NCI-H1048 (cell line): ENCODE data around the gene HOXD11.

Experiments
- DNase-seq: peaks from one replicate; lab custom pipeline; 2025; lab: John Stamatoyannopoulos, UW

Gene HOXD11

GRCh38 chr2:176132205-176133171 is 25.4 kb downstream of the HOXD11 start:
- DNase-seq, result no peak

DNA sequence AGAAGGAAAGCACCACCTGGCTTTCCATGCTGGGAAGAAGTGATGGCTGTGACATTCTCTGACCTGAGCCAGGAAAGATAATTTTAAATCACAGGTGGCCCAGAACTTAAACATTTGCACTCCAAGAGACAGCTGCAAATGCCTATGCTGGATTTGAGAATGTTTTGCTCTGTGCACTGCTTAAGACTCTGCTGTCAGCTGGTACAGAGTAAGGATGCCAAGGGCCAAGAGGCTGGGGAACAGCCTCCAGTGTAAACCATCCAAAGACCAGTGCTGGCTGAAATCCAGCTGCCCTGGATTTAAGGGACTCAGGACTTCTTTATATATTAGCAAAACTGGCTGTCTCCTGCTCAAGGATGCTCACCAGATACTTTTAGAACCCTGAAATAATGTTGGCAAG is 26.3 kb downstream of the HOXD11 start:
- DNase-seq, result no peak

- no peak for DNase-seq
Measured at GRCh38 chr2:176134035-176134434, 27.0 kb downstream of the HOXD11 start.

- DNase-seq, result no peak
Measured at GRCh38 chr2:176135035-176135440, 28.0 kb downstream of the HOXD11 start.

DNA sequence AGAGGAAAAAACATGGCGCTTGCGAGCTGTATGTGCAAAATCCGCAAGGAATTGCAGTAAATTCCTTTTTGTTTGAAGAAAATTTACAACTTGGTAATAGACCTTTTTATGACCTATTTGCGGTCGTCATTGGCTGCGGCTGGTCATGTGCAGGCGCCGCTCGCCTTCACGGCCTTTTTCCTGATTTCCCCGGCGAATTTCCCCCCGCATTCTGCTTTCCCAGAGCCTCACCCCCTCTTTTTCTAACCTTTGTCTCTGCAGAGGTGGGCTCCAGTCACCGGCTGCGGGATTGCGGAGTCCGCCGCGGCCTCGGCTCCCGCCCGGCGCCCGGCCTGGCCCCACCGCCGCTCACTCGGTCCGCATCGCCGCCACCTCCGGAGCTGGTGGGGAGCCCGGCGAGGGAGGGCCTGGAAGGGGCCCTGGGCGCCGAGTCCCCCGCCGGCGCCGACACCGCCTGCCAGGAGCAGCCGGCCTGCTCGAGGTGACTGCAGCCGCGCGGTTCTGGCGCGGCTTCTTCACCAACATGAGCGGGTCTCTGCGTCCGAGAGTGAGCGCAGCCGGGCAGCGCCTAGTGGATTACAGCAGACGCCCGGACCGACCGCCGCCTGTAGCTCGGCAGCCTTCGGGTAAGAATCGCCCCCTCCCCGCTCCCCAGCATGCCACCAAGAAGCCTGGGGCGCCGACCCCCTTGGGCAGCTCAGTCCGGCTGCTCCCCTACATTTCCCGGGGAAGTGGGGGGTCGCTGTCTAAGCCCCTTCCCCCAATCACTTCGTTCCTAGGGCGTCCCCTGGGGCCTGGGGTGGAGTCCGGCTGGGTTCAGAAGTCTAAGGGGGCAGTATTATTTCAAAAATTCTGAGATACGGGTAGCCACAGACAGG is 29.5 kb downstream of the HOXD11 start:
- no peak for DNase-seq

DNA sequence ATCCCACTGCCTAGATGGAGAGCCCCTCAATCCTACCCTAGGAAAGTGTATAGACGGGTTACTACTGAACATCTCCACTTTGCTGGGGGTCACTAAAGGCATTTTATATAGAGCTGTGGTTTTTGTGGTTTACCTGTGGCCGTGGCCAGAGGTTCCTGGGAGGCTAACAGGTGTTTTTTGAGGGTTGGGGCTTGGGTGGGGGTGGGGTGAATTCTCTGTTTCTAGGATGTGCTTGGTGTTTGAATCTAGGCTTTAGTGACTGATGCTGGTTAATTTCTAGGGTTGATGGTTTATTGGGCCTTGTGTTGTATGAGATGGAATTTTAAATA is 30.1 kb downstream of the HOXD11 start:
- DNase-seq, result no peak

DNA sequence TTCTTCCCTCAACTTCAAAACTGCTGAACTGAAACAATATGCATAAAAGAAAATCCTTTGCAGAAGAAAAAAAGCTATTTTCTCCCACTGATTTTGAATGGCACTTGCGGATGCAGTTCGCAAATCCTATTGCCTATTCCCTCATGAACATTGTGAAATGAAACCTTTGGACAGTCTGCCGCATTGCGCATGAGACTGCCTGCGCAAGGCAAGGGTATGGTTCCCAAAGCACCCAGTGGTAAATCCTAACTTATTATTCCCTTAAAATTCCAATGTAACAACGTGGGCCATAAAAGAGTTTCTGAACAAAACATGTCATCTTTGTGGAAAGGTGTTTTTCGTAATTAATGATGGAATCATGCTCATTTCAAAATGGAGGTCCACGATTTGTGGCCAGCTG is 30.8 kb downstream of the HOXD11 start:
- DNase-seq, result no peak

DNA sequence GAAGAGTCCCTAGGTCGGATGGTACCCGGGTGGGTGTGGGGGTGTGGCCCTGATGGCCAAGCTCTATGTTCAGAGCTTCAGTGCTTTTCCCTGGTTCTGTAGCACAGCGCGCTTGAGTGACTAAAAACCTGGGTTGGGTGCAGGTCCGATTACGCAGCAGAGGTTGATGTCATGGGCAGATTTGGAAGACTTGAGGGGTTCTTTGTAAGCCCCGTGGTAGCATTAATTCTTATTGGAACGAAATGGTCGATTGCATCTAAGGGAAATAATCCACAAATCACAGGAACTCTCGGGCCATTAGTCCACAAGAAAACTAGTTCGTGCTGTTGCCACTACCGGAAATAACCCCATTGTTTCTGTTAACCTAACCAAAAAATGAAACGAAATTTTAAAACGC is 31.4 kb downstream of the HOXD11 start:
- no peak for DNase-seq

DNA sequence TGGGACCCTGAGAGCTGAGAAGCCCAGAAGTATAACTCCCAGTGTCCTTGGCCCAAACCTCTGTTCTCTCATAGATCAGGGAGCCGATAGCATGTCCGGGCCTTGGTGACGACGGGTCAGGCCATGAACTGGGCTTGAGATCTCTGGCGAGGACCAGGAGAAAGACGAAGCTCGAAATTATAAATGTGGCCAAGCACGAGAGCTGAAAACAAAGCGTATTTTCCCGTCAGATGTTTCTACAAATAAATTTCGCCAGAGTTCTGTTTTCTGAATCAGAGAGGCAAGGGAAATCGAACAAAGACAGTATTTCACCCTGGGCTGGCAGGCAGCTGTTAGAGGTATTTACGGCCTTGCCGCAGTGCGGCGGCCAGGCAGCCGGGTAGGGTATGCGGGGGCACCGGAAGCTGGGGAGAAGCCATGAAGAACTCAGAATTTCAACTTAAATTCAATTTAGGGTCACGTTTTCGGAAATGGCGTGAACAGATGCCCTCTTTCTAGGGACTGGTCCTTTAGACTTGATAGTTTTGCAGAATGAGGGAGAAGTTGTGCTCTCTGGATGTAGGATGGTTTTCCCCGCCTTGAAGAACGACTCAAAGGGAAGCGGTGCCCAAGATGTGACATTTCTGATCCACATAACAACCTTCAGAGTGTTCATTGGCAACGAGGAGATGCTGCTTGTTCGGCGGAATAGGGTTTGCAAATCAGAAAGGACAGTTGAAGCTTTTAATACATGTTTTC is 32.0 kb downstream of the HOXD11 start:
- DNase-seq, result no peak

DNA sequence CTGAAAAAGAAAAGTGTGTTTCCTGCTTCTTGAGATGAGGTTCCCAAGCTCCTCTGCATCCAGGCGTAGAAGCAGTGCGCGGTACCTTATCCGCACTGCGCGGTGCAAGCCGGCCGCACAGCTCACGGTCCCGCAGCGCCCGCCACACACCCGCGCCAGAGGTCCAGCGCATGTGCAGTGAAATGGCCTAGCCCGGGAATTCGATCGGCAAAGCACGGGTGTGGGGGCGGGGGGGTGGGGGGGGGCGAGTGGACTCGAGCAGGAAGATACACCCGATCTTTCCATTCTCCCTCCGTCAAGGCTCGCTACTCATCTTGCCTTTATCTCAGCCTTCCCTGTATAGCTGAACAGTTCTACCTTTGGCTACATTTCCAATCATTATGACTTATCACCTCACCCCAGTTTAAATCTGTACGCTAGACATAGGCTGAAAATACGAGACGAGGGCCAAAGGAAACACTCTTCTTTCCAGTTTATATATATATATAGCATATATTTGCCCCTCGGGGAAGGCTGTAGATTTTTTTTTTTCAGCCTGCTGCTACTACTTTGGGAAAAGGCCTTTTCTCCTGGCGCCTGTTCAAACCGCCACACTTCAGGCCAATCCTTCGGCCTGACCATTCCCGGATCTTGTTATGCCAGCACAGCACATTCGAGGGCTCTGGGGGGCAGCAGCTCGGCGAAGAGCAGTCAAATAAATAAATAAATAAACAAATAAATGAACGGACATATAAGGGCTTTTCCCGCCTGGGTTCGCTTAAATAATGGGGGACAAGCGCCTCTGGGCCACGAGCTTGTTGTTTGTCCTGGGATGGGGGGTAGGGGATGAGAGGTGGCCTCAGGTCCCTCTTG is 32.8 kb downstream of the HOXD11 start:
- DNase-seq, result no peak

- peak; percentile 53 for DNase-seq
Measured at GRCh38 chr2:176140513-176141317, 33.6 kb downstream of the HOXD11 start.

- DNase-seq, result no peak
Measured at GRCh38 chr2:176142281-176142680, 35.2 kb downstream of the HOXD11 start.

- no peak for DNase-seq
Measured at GRCh38 chr2:176145085-176145969, 38.2 kb downstream of the HOXD11 start.

DNA sequence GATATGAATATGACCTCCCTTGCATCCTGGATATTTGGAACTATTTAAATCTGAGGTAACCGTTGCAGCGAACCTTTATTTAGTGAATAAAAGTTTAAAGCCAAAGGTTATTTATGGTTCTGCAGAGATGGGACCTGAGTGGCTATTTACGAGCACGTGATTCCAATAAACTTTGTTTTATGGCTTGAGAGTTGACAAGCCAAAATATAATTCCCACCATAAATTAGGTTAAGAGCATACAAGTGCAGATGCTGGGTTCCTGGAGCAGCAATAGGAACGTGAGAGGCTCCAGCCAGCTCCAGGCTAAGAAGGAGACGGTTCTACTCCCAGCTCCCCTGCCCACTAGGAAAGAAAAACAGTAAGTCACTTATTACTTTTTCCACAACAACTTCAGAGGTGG is 39.0 kb downstream of the HOXD11 start:
- no peak for DNase-seq

DNA sequence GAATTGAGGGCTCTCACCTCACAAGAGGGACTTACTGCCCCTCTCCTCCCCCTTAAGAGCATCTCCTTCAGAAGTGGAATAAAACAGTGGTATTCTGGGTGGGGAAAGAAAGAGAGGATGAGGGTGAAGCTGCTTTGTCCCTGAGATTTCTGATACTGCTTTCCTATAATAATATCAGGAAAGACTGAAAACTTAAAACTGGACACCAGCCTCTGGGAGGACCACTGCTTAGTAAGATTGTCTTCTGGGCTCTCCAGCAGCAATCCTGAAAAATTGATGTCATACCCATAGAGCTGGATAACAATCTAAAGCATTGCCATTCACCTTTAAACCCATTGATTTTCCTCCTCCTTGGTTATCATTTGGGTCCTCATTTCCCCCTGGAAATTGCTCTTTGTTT is 39.6 kb downstream of the HOXD11 start:
- no peak for DNase-seq

DNA sequence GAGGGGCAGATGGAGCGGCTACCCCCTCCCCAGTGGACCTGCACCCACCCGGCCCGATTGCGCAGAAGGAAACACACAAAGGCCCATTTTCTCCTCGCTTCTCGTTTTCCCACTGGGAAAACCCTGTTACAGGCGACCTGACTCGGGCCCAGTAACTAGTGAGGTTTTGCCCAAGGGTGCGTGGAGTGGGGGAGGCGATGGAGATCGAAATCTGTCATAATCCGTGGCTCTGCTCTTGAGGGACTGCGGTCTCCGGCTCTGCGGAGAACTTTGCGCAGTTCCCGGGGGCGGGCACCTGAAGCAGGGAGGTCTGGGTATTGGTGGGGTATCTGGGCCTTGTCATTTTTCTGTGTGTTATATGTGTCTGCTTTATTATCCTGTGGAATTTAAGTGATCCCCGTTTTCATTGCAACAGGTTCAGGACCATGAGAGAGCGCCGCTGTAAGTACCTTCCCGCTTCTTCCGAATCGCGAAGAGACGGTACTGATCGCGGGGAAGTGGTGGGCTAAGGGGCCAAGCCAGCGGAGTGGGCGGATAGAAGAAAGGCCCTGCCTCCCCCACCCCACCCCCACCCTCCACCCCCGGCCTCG is 40.2 kb downstream of the HOXD11 start:
- DNase-seq, result no peak

DNA sequence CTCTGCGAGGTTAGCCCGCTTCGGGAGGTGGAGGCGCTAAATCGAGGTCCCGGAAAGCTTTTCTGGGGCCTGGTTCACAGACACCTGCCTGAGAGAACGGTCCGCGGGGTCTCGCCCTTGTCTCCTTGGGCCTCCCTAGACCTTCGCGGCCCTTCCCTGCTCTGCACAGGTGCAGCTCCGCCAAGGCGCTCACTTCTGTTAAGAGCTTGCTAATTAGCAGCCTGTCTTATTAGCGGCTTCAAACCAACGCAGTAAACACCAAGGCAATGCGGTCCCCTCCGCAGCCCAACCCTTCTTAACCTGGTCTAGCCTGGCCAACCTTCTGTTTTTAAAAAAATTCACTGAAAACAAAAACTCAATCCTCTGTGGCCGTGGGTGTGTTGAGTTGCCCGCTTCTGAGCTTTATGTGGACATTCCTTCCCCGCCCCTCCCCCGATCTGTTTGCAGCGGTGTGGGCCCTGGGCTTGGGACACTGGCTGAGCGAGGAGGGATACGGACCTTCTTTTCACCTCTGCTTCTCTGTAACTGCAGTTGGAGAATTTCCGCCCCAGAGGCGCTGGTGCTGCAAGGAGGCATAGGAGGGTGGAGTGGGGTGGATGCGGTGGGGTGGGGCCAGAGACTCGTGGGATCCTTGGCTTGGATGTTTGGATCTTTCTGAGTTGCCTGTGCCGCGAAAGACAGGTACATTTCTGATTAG is 40.9 kb downstream of the HOXD11 start:
- DNase-seq, result no peak

- no peak for DNase-seq
Measured at GRCh38 chr2:176148751-176149421, 41.8 kb downstream of the HOXD11 start.
